Uterus (tissue), 4 donors: ENCODE data around the gene SPDEF. TPM values are rescaled to one million over a fixed set of nuclear protein-coding genes. Genes with fewer than 3 reads are reported as not detected.

ENCODE experiments used
- DNase-seq, 2 donors: peaks; one replicate each; pipeline ENCODE4 v3.0.0-alpha.2; 2019 to 2020
- H3K27ac ChIP-seq, 2 donors: fragments of 200-600 bp; sonication (generic); 1 replicate in 1 of 2; 2 replicates in 1 of 2; pipeline ENCODE4 v1.5.1; 2016 to 2018
- H3K27me3 ChIP-seq, 2 donors: fragments of 200-600 bp; sonication (generic); one replicate each; pipeline ENCODE4 v1.5.1; 2018 to 2019; ENCODE audit warnings: control low read depth in 1 of 2
- H3K36me3 ChIP-seq, 2 donors: fragments of 200-600 bp; sonication (generic); one replicate each; pipeline ENCODE4 v1.5.1; 2019; ENCODE audit warnings: control low read depth in 1 of 2
- H3K4me1 ChIP-seq, 2 donors: fragments of 200-600 bp; sonication (generic); one replicate each; pipeline ENCODE4 v1.5.1; 2018 to 2019; ENCODE audit warnings: control low read depth in 1 of 2
- H3K4me3 ChIP-seq, 2 donors: fragments of 200-600 bp; sonication (generic); 1 replicate in 1 of 2; 2 replicates in 1 of 2; pipeline ENCODE4 v1.5.1; 2018 to 2019; ENCODE audit warnings: mild to moderate bottlenecking in 1 of 2
- H3K9me3 ChIP-seq, 2 donors: fragments of 200-600 bp; sonication (generic); one replicate each; pipeline ENCODE4 v1.5.1; 2019; ENCODE audit warnings: control low read depth in 1 of 2
- CTCF ChIP-seq, 4 experiments: fragments of 200-600 bp in 2 of 4; fragments of 450-650 bp in 2 of 4; sonication (generic) in 2 of 4; IDR thresholded peaks; one replicate each; pipeline ENCODE4 v1.5.1; 2016 to 2019; ENCODE audit warnings: antibody characterized with exemption in 4 of 4, mild to moderate bottlenecking in 2 of 4, moderate library complexity in 1 of 4
- POLR2A ChIP-seq, 2 donors: fragments of 450-650 bp; IDR thresholded peaks; one replicate each; pipeline ENCODE4 v1.6.1; 2016; ENCODE audit warnings: antibody characterized with exemption in 2 of 2, mild to moderate bottlenecking in 1 of 2, moderate library complexity in 1 of 2
- intact Hi-C: fragments of 100-400 bp; cut with DNase I; formaldehyde crosslinking; loops from one replicate; pipeline ENCODE4 v1.15.1; 2023; ENCODE audit warnings: low total_unique reads
- total RNA-seq, 4 donors: library from RNA; depleted of rRNA in 3 of 4; stranded (reverse); fragments of >200 nt in 3 of 4; gene quantifications; one replicate each; pipeline versions ENCODE4 v1.1.0 to v1.2.4, GENCODE V29; 2014 to 2023
- donor health status: DM: yes; HTN: yes; CAD: no.

SPDEF gene
- total RNA-seq, 4 donors from 2014 or later: 0.52 to 1.5 TPM; not detected in 2

- no peaks in the 10 kb centered on the region for H3K27me3 ChIP-seq
- intact Hi-C loops: no loop called here
- no peak overlapping the region for H3K4me3 ChIP-seq
- no peak for TF ChIP-seq POLR2A (IDR thresholded peaks at IDR 0.05)
- no peak for TF ChIP-seq CTCF (IDR thresholded peaks at IDR 0.05)
- H3K4me1 ChIP-seq: peaks cover 0 to 5% of the 10 kb centered on the region in 2 donors
- no peaks in the 10 kb centered on the region for H3K9me3 ChIP-seq
- H3K36me3 ChIP-seq: no peaks in the 10 kb centered on the region
- H3K27ac ChIP-seq: peak overlapping the region in 1 of 2 donors; percentile 47
- peak; percentile 48 to 57 for DNase-seq
Measured at GRCh38 chr6:34546551-34547321, 9.4 kb downstream of the SPDEF start.

GRCh38 chr6:34544776-34545471 lies 11.2 kb downstream of the SPDEF start:
- Histone ChIP-seq H3K36me3 (no peaks in the 10 kb centered on the region), H3K9me3 (no peaks in the 10 kb centered on the region), H3K4me1 (peaks cover 0 to 5% of the 10 kb centered on the region in 2 donors), H3K4me3 (no peak overlapping the region), H3K27me3 (no peaks in the 10 kb centered on the region), H3K27ac (no peak overlapping the region)
- intact Hi-C loops: no loop called here
- TF ChIP-seq CTCF (IDR thresholded peaks at IDR 0.05): no peak
- TF ChIP-seq POLR2A (IDR thresholded peaks at IDR 0.05): no peak
- DNase-seq: no peak

- intact Hi-C loops: no loop called here
- Histone ChIP-seq H3K27ac (no peak overlapping the region), H3K27me3 (no peaks in the 10 kb centered on the region), H3K36me3 (no peaks in the 10 kb centered on the region), H3K9me3 (no peaks in the 10 kb centered on the region), H3K4me1 (peaks cover 0 to 5% of the 10 kb centered on the region in 2 donors), H3K4me3 (no peak overlapping the region)
- no peak for TF ChIP-seq CTCF (IDR thresholded peaks at IDR 0.05)
- no peak for TF ChIP-seq POLR2A (IDR thresholded peaks at IDR 0.05)
- no peak for DNase-seq
Measured at GRCh38 chr6:34544052-34544604, 12.0 kb downstream of the SPDEF start.

GRCh38 chr6:34543421-34543820 lies 12.7 kb downstream of the SPDEF start:
- no peaks in the 10 kb centered on the region for H3K9me3 ChIP-seq
- no peak for TF ChIP-seq CTCF (IDR thresholded peaks at IDR 0.05)
- TF ChIP-seq POLR2A (IDR thresholded peaks at IDR 0.05): no peak
- no peaks in the 10 kb centered on the region for H3K36me3 ChIP-seq
- H3K4me3 ChIP-seq: no peak overlapping the region
- no peaks in the 10 kb centered on the region for H3K27me3 ChIP-seq
- DNase-seq: no peak
- H3K27ac ChIP-seq: no peak overlapping the region
- intact Hi-C loops: no loop called here
- H3K4me1 ChIP-seq: peaks cover 0 to 5% of the 10 kb centered on the region in 2 donors

GRCh38 chr6:34540841-34541240 lies 15.3 kb downstream of the SPDEF start:
- H3K27ac ChIP-seq: no peak overlapping the region
- DNase-seq: no peak
- H3K9me3 ChIP-seq: no peaks in the 10 kb centered on the region
- H3K4me1 ChIP-seq: no peaks in the 10 kb centered on the region
- no peak overlapping the region for H3K4me3 ChIP-seq
- TF ChIP-seq POLR2A (IDR thresholded peaks at IDR 0.05) (no peak), CTCF (IDR thresholded peaks at IDR 0.05) (no peak)
- H3K36me3 ChIP-seq: no peaks in the 10 kb centered on the region
- no peaks in the 10 kb centered on the region for H3K27me3 ChIP-seq
- intact Hi-C loops: no loop called here
